HepG2 (cell line): ENCODE data around the gene FBXO24. TPM values are rescaled to one million over a fixed set of nuclear protein-coding genes. Genes with fewer than 3 reads are reported as not detected.

ENCODE experiments used
- ATAC-seq: fragments of 200-7000 bp; cut with Tn5 transposase; 3 replicates; pipeline ENCODE4 v1.9.1; 2020; ENCODE audit warnings: mild to moderate bottlenecking, moderate library complexity
- BruUV-seq: library from RNA; stranded (reverse); fragments of 400-500 nt; replicated peaks from 2 replicates; lab custom pipeline; 2021; lab: Mats Ljungman, UMichigan
- CTCF ChIA-PET: fragments of 300-600 bp; formaldehyde crosslinking; extraction: SDS; loops from one replicate; lab custom pipeline; 2021; ENCODE audit warnings: low total read pairs, inconsistent platforms, low intra/inter-chr PET ratio; lab: Yijun Ruan, JAX
- POLR2A ChIA-PET: fragments of 350-600 bp; sonication (Branson Sonifier 250); formaldehyde crosslinking; loops from one replicate; lab custom pipeline; 2020; ENCODE audit warnings: antibody characterized with exemption, inconsistent platforms; lab: Yijun Ruan, JAX
- DNase-seq: peaks from one replicate; pipeline ENCODE4 v3.0.0-alpha.2; 2015; ENCODE audit warnings: low spot score
- FAIRE-seq: peaks from 3 replicates; lab custom pipeline; 2011; peaks lifted over from hg19 to GRCh38; lab: Jason Lieb, UNC
- H2AFZ ChIP-seq: one replicate; pipeline ENCODE4 v1.6.1; 2011; ENCODE audit warnings: low read length, inconsistent platforms
- H3K27ac ChIP-seq: fragments of 300-600 bp; 3 replicates; pipeline ENCODE4 v1.8.0; 2011; ENCODE audit warnings: mixed run types, mild to moderate bottlenecking, mixed read lengths, low read length, inconsistent platforms; ENCODE audit not compliant: insufficient read depth; ENCODE audit errors: extremely low read length
- H3K27me3 ChIP-seq, 2 experiments: fragments of 200-600 bp in 1 of 2; 2 replicates in 1 of 2; 3 replicates in 1 of 2; pipeline versions ENCODE4 v1.6.0 to v1.8.0; 2011; ENCODE audit warnings: low read length in 2 of 2, mild to moderate bottlenecking in 2 of 2, moderate library complexity in 2 of 2, inconsistent platforms in 1 of 2; ENCODE audit not compliant: insufficient read depth in 2 of 2, control insufficient read depth in 1 of 2
- H3K36me3 ChIP-seq, 2 experiments: fragments of 200-600 bp in 1 of 2; replicated peaks in 1 of 2; 2 replicates in 1 of 2; 3 replicates in 1 of 2; pipeline versions ENCODE4 v1.5.1 to v1.8.0; 2011; ENCODE audit warnings: low read length in 2 of 2, inconsistent platforms in 1 of 2; ENCODE audit not compliant: insufficient read depth in 2 of 2, control insufficient read depth in 1 of 2
- H3K4me1 ChIP-seq: 2 replicates; pipeline ENCODE4 v1.5.1; 2012; ENCODE audit warnings: low read length, inconsistent platforms; ENCODE audit not compliant: insufficient read depth
- H3K4me2 ChIP-seq: 2 replicates; pipeline ENCODE4 v1.6.0; 2011; ENCODE audit warnings: low read depth, low read length, inconsistent platforms
- H3K4me3 ChIP-seq, 3 experiments: fragments of 200-600 bp in 1 of 3; sonication (generic), shearing (Covaris generic) in 1 of 3; replicated peaks in 1 of 3; 2 replicates each; pipeline ENCODE4 v1.5.1; 2011 to 2016; ENCODE audit warnings: low read length in 3 of 3, inconsistent platforms in 2 of 3, low read depth in 2 of 3, mild to moderate bottlenecking in 2 of 3, control low read depth in 1 of 3, mixed read lengths in 1 of 3; ENCODE audit not compliant: insufficient read depth in 1 of 3
- H3K79me2 ChIP-seq: one replicate; pipeline ENCODE4 v1.6.1; 2011; ENCODE audit warnings: low read length, inconsistent platforms; ENCODE audit not compliant: insufficient read depth
- H3K9ac ChIP-seq: 2 replicates; pipeline ENCODE4 v1.6.0; 2011; ENCODE audit warnings: mild to moderate bottlenecking, low read depth, low read length, inconsistent platforms; ENCODE audit not compliant: insufficient read depth
- H3K9me3 ChIP-seq: 2 replicates; pipeline ENCODE4 v1.5.1; 2012; ENCODE audit warnings: mild to moderate bottlenecking, low read length
- H4K20me1 ChIP-seq: 2 replicates; pipeline ENCODE4 v1.6.0; 2011; ENCODE audit warnings: inconsistent platforms, mild to moderate bottlenecking, low read length, moderate library complexity; ENCODE audit not compliant: insufficient read depth
- ERF ChIP-seq: IDR thresholded peaks from 2 replicates; pipeline ENCODE4 v1.6.1; 2018; ENCODE audit warnings: missing biosample characterization, missing genetic modification reagents
- HDAC2 ChIP-seq: sonication (generic); formaldehyde crosslinking; IDR thresholded peaks from 2 replicates; pipeline ENCODE4 v1.4.0; 2020; ENCODE audit warnings: missing genetic modification reagents
- MED13 ChIP-seq: sonication (generic); formaldehyde crosslinking; IDR thresholded peaks from 2 replicates; pipeline ENCODE4 v1.5.0; 2020; ENCODE audit warnings: missing genetic modification reagents
- POLR2AphosphoS2 ChIP-seq: IDR thresholded peaks from 2 replicates; pipeline ENCODE4 v1.6.1; 2011; ENCODE audit warnings: low read depth, low read length, improper control_type of control experiment
- PRMT3 ChIP-seq: sonication (generic); formaldehyde crosslinking; IDR thresholded peaks from 2 replicates; pipeline ENCODE4 v1.8.1; 2022; ENCODE audit warnings: low read depth, mild to moderate bottlenecking, moderate library complexity, missing genetic modification reagents, borderline replicate concordance
- RCOR2 ChIP-seq: IDR thresholded peaks from 2 replicates; pipeline ENCODE4 v1.6.1; 2016; ENCODE audit warnings: missing biosample characterization, missing genetic modification reagents
- SRSF1 ChIP-seq: fragments of 200-400 bp; formaldehyde crosslinking; optimal IDR thresholded peaks from 2 replicates; pipeline ENCODE3; 2017; ENCODE audit warnings: mild to moderate bottlenecking, low read depth, low read length, moderate library complexity
- U2AF1 ChIP-seq: fragments of 200-400 bp; formaldehyde crosslinking; optimal IDR thresholded peaks from 2 replicates; pipeline ENCODE3; 2017; ENCODE audit warnings: mild to moderate bottlenecking, low read depth, low read length
- ZBTB42 ChIP-seq: sonication (generic); formaldehyde crosslinking; IDR thresholded peaks from 2 replicates; pipeline ENCODE4 v1.5.0; 2020; ENCODE audit warnings: mild to moderate bottlenecking, missing genetic modification reagents
- ZNF264 ChIP-seq: sonication (generic); formaldehyde crosslinking; IDR thresholded peaks from 2 replicates; pipeline ENCODE4 v1.4.0; 2020; ENCODE audit warnings: missing genetic modification reagents
- ZNF333 ChIP-seq: sonication (generic); formaldehyde crosslinking; IDR thresholded peaks from 2 replicates; pipeline ENCODE4 v1.4.0; 2020; ENCODE audit warnings: mild to moderate bottlenecking, missing genetic modification reagents, borderline replicate concordance
- ZNF430 ChIP-seq: sonication (generic); formaldehyde crosslinking; IDR thresholded peaks from 2 replicates; pipeline ENCODE4 v1.9.0; 2021; ENCODE audit warnings: mild to moderate bottlenecking, missing genetic modification reagents
- WGBS: methylation state at CpG from one replicate; pipeline ENCODE4 v1.1.6; 2017; ENCODE audit warnings: low lambda C conversion rate; 5-methylcytosine and 5-hydroxymethylcytosine counted together
- in situ Hi-C: cut with HindIII; loops from 2 replicates; pipeline ENCODE4 v1.10.0; 2017; ENCODE audit warnings: low pct_unique_long_range_greater_than_20kb; ENCODE audit not compliant: extremely low pct_ligation_motif_present
- intact Hi-C: fragments of 100-400 bp; cut with micrococcal nuclease; formaldehyde crosslinking; loops from one replicate; pipeline ENCODE4 v1.10.0; 2022; ENCODE audit not compliant: unreplicated experiment
- polyA plus RNA-seq, 8 experiments: library from polyadenylated mRNA; depleted of rRNA in 3 of 8; stranded (reverse) in 7 of 8; unstranded in 1 of 8; fragments of >200 nt; fragmentation: Illumina TruSeq in 4 of 8; extraction: Trizol in 4 of 8; gene quantifications; 2 replicates each; pipeline versions ENCODE4 v1.2.1 to v1.2.3, GENCODE V29; 2011 to 2016; ENCODE audit warnings: low read depth in 4 of 8, missing spikeins in 1 of 8, mixed read lengths in 1 of 8; ENCODE audit not compliant: insufficient read depth in 1 of 8
- total RNA-seq, 5 experiments: library from RNA; depleted of rRNA; stranded (reverse); fragments of >200 nt; fragmentation: Illumina TruSeq; extraction: Trizol; gene quantifications; 2 replicates each; pipeline ENCODE4 v1.2.3, GENCODE V29; 2016; ENCODE audit warnings: low read depth in 1 of 5
- TF ChIP-seq, protein P1 (sequence below): sonication (generic); formaldehyde crosslinking; IDR thresholded peaks from 2 replicates; pipeline ENCODE4 v1.4.0; 2020; ENCODE audit warnings: missing genetic modification reagents, borderline replicate concordance
- TF ChIP-seq, protein P2 (sequence below): sonication (generic); formaldehyde crosslinking; IDR thresholded peaks from 2 replicates; pipeline ENCODE4 v1.4.0; 2020; ENCODE audit warnings: mild to moderate bottlenecking, missing genetic modification reagents
- TF ChIP-seq, protein P3 (sequence below): sonication (generic); formaldehyde crosslinking; IDR thresholded peaks from 2 replicates; pipeline ENCODE4 v1.8.0; 2022; ENCODE audit warnings: missing genetic modification reagents, mild to moderate bottlenecking, borderline replicate concordance
- TF ChIP-seq, protein P4 (sequence below): fragments of 450-650 bp; IDR thresholded peaks from 2 replicates; pipeline ENCODE4 v1.6.1; 2017

The FBXO24 gene
- total and polyA plus RNA-seq, 2 of the 13 experiments (the other 11 are each of a cell fraction or from before 2014, with no cell fraction given), result 0.20 to 0.55 TPM

DNA sequence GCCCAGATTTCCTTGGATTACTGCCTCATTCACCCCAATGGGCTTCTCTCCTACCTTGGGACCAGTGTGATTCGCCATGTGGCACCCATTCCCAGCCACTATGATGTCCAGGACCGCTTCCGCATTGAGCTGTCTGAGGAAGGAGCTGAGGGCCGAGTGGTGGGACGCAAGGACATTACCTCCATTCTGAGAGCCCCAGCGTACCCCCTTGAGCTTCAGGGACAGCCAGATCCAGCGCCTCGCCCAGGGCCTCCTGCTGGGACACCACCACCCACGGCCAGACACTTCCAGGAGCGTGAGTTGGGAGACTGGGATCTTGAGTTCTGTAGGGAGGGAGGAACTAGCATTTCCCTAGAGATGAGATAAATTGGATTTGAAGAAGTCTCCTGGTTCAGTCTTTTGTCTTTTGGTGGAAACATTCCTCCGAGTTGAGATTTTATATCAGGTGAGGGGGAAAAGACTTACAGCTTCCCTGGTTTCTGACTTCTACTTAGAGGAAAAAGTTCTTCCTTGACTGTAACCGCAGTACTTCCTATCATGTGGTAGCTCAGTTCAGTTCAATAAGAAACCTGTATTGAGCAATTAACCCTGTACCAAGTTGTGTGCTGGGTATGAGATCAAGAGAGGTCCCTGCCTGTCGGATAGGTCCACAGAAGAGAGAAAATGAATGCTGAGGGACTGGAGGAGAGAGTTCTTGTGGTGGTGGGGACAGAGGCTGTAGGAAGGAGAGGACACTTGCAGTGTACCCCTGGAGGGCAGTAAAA is 27.5 kb downstream of the FBXO24 start:
- BruUV-seq, result no TSS peak

More for the DNA sequence above, 27.5 kb downstream of the FBXO24 start:
- FAIRE-seq, result no peak
- intact Hi-C loops (loop anchor here (5.0 kb wide), 1 partner anchor 79 kb away; the partner anchor contains the start of gene GIGYF1), in situ Hi-C loops (loop anchor here (5.0 kb wide), 1 partner anchor 79 kb away; the partner anchor contains the start of gene GIGYF1)
- Histone ChIP-seq H3K79me2 (no peaks in the 10 kb centered on the region), H3K36me3 (no peaks in the 10 kb centered on the region), H3K27me3 (no peaks in the 10 kb centered on the region), H3K9ac (peak overlapping the region; percentile 79; the same call in 1 of the 2 replicates), H4K20me1 (no peaks in the 10 kb centered on the region), H3K9me3 (no peaks in the 10 kb centered on the region), H2AFZ (no peak overlapping the region), H3K4me1 (peaks cover 29% of the 10 kb centered on the region), H3K4me3 (peak overlapping the region; percentile 61 to 81 (median 77); a peak in 4 of 6 replicates), H3K27ac (no peak overlapping the region), H3K4me2 (peak overlapping the region; percentile 95)
- no peak for ATAC-seq
- no peak for DNase-seq
- POLR2A ChIA-PET, result interaction anchor here (0.6 to 3.7 kb wide), 12 partner anchors 8 to 214 kb away, joined by 3 to 61 read pairs (median 10); partner anchors contain the start of genes EPHB4, FBXO24, GNB2 and LRCH4
- CTCF ChIA-PET, result no interaction called here
- no peak for TF ChIP-seq U2AF1
- no peak for TF ChIP-seq RCOR2 (CRISPR knock-in tag)
- no peak for TF ChIP-seq SRSF1
- TF ChIP-seq, protein P1, sequence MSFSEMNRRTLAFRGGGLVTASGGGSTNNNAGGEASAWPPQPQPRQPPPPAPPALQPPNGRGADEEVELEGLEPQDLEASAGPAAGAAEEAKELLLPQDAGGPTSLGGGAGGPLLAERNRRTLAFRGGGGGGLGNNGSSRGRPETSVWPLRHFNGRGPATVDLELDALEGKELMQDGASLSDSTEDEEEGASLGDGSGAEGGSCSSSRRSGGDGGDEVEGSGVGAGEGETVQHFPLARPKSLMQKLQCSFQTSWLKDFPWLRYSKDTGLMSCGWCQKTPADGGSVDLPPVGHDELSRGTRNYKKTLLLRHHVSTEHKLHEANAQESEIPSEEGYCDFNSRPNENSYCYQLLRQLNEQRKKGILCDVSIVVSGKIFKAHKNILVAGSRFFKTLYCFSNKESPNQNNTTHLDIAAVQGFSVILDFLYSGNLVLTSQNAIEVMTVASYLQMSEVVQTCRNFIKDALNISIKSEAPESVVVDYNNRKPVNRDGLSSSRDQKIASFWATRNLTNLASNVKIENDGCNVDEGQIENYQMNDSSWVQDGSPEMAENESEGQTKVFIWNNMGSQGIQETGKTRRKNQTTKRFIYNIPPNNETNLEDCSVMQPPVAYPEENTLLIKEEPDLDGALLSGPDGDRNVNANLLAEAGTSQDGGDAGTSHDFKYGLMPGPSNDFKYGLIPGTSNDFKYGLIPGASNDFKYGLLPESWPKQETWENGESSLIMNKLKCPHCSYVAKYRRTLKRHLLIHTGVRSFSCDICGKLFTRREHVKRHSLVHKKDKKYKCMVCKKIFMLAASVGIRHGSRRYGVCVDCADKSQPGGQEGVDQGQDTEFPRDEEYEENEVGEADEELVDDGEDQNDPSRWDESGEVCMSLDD (CRISPR knock-in tag), result no peak
- no peak for TF ChIP-seq PRMT3
- TF ChIP-seq HDAC2 (CRISPR knock-in tag), result no peak
- TF ChIP-seq, protein P2, sequence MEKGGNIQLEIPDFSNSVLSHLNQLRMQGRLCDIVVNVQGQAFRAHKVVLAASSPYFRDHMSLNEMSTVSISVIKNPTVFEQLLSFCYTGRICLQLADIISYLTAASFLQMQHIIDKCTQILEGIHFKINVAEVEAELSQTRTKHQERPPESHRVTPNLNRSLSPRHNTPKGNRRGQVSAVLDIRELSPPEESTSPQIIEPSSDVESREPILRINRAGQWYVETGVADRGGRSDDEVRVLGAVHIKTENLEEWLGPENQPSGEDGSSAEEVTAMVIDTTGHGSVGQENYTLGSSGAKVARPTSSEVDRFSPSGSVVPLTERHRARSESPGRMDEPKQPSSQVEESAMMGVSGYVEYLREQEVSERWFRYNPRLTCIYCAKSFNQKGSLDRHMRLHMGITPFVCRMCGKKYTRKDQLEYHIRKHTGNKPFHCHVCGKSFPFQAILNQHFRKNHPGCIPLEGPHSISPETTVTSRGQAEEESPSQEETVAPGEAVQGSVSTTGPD (CRISPR knock-in tag), result no peak
- TF ChIP-seq ERF (CRISPR knock-in tag), result no peak
- TF ChIP-seq ZBTB42 (CRISPR knock-in tag), result no peak
- TF ChIP-seq POLR2AphosphoS2, result no peak
- no peak for TF ChIP-seq ZNF430
- TF ChIP-seq, protein P3, sequence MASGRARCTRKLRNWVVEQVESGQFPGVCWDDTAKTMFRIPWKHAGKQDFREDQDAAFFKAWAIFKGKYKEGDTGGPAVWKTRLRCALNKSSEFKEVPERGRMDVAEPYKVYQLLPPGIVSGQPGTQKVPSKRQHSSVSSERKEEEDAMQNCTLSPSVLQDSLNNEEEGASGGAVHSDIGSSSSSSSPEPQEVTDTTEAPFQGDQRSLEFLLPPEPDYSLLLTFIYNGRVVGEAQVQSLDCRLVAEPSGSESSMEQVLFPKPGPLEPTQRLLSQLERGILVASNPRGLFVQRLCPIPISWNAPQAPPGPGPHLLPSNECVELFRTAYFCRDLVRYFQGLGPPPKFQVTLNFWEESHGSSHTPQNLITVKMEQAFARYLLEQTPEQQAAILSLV (CRISPR knock-in tag), result no peak
- TF ChIP-seq ZNF333 (CRISPR knock-in tag), result no peak
- TF ChIP-seq ZNF264, result no peak
- TF ChIP-seq, protein P4, sequence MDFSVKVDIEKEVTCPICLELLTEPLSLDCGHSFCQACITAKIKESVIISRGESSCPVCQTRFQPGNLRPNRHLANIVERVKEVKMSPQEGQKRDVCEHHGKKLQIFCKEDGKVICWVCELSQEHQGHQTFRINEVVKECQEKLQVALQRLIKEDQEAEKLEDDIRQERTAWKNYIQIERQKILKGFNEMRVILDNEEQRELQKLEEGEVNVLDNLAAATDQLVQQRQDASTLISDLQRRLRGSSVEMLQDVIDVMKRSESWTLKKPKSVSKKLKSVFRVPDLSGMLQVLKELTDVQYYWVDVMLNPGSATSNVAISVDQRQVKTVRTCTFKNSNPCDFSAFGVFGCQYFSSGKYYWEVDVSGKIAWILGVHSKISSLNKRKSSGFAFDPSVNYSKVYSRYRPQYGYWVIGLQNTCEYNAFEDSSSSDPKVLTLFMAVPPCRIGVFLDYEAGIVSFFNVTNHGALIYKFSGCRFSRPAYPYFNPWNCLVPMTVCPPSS, result no peak
- TF ChIP-seq MED13 (CRISPR knock-in tag), result no peak
- WGBS, result 95% methylated on average over 13 of the region's 13 CpGs
